ENCODE measurements around the gene AQP6. TPM values are rescaled to one million over a fixed set of nuclear protein-coding genes. Genes with fewer than 3 reads are reported as not detected.

Gene AQP6
- total RNA-seq, 1 donor from 2014 or later = 0.29 TPM

- DNase-seq (ENCODE audit: low spot score, unreplicated experiment) = no peak
- no peaks in the 10 kb centered on the region for H3K9me3 Mint-ChIP-seq (ENCODE audit: low read depth)
- peaks cover 1% of the 10 kb centered on the region for H3K4me1 Mint-ChIP-seq (ENCODE audit: low read depth)
- no peak overlapping the region for H3K4me3 Mint-ChIP-seq (ENCODE audit: low read depth)
- no peak for TF ChIP-seq CTCF (IDR thresholded peaks at IDR 0.05; ENCODE audit: unreplicated experiment)
- peaks cover 15% of the 10 kb centered on the region for H3K27me3 Mint-ChIP-seq
- no peaks in the 10 kb centered on the region for H3K36me3 Mint-ChIP-seq (ENCODE audit: insufficient read depth)
- H3K27ac Mint-ChIP-seq = no peak overlapping the region
These were observed 47.1 kb upstream of the AQP6 start for GRCh38 chr12:49925433-49926204.

- TF ChIP-seq CTCF (IDR thresholded peaks at IDR 0.05; ENCODE audit: unreplicated experiment) = no peak
- no peak overlapping the region for H3K27ac Mint-ChIP-seq
- no peaks in the 10 kb centered on the region for H3K9me3 Mint-ChIP-seq (ENCODE audit: low read depth)
- no peaks in the 10 kb centered on the region for H3K4me1 Mint-ChIP-seq (ENCODE audit: low read depth)
- H3K27me3 Mint-ChIP-seq = peaks cover 12% of the 10 kb centered on the region
- no peak overlapping the region for H3K4me3 Mint-ChIP-seq (ENCODE audit: low read depth)
- no peak for DNase-seq (ENCODE audit: low spot score, unreplicated experiment)
- H3K36me3 Mint-ChIP-seq (ENCODE audit: insufficient read depth) = no peaks in the 10 kb centered on the region
These were observed 44.3 kb upstream of the AQP6 start for GRCh38 chr12:49928471-49928870.

GRCh38 chr12:49929581-49929980 lies 43.2 kb upstream of the AQP6 start:
- peaks cover 2% of the 10 kb centered on the region for H3K9me3 Mint-ChIP-seq (ENCODE audit: low read depth)
- no peak overlapping the region for H3K4me3 Mint-ChIP-seq (ENCODE audit: low read depth)
- H3K27ac Mint-ChIP-seq = no peak overlapping the region
- H3K27me3 Mint-ChIP-seq = peaks cover 10% of the 10 kb centered on the region
- no peak for TF ChIP-seq CTCF (IDR thresholded peaks at IDR 0.05; ENCODE audit: unreplicated experiment)
- H3K36me3 Mint-ChIP-seq (ENCODE audit: insufficient read depth) = no peaks in the 10 kb centered on the region
- no peak for DNase-seq (ENCODE audit: low spot score, unreplicated experiment)
- H3K4me1 Mint-ChIP-seq (ENCODE audit: low read depth) = peaks cover 3% of the 10 kb centered on the region

GRCh38 chr12:49930515-49931288 lies 42.0 kb upstream of the AQP6 start:
- peaks cover 3% of the 10 kb centered on the region for H3K4me1 Mint-ChIP-seq (ENCODE audit: low read depth)
- H3K27ac Mint-ChIP-seq = no peak overlapping the region
- no peaks in the 10 kb centered on the region for H3K36me3 Mint-ChIP-seq (ENCODE audit: insufficient read depth)
- peaks cover 4% of the 10 kb centered on the region for H3K9me3 Mint-ChIP-seq (ENCODE audit: low read depth)
- TF ChIP-seq CTCF (IDR thresholded peaks at IDR 0.05; ENCODE audit: unreplicated experiment) = no peak
- H3K27me3 Mint-ChIP-seq = peaks cover 10% of the 10 kb centered on the region
- no peak for DNase-seq (ENCODE audit: low spot score, unreplicated experiment)
- H3K4me3 Mint-ChIP-seq (ENCODE audit: low read depth) = no peak overlapping the region

DNA sequence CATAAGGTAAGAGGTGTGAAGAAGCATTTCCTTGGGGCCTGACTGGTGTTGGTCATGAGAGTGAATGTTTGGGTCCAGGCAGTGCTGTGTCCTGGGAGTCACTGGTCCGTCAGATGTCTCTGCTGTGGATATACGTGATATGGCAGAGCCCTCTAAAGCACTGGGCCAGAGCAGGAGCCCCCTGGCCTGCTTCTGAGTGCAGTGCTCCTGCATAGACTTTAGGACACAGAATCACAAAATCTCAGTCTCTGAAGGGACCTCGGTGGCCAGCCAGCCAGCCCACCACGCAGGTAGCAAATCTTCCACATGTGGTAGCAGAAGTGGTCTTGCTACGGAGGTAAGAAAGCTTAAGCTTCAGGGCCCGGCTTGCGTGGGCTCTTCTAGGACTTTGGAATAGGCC lies 40.7 kb upstream of the AQP6 start:
- H3K9me3 Mint-ChIP-seq (ENCODE audit: low read depth) = peaks cover 4% of the 10 kb centered on the region
- H3K4me3 Mint-ChIP-seq (ENCODE audit: low read depth) = no peak overlapping the region
- no peak for DNase-seq (ENCODE audit: low spot score, unreplicated experiment)
- no peak overlapping the region for H3K27ac Mint-ChIP-seq
- peaks cover 10% of the 10 kb centered on the region for H3K27me3 Mint-ChIP-seq
- no peaks in the 10 kb centered on the region for H3K36me3 Mint-ChIP-seq (ENCODE audit: insufficient read depth)
- peaks cover 5% of the 10 kb centered on the region for H3K4me1 Mint-ChIP-seq (ENCODE audit: low read depth)
- TF ChIP-seq CTCF (IDR thresholded peaks at IDR 0.05; ENCODE audit: unreplicated experiment) = no peak
